22Rv1 (cell line): ENCODE results near the gene CCDC146.

Experiments used
- H3K27ac ChIP-seq: fragments of 450-650 bp; 2 replicates; pipeline ENCODE4 v1.5.1; 2017
- ZFX ChIP-seq: fragments of 450-650 bp; IDR thresholded peaks from 2 replicates; pipeline ENCODE4 v1.6.1; 2017; ENCODE audit warnings: antibody characterized with exemption, borderline replicate concordance
- TF ChIP-seq, protein P1 (sequence below): fragments of 450-650 bp; IDR thresholded peaks from 2 replicates; pipeline ENCODE4 v1.5.1; 2017; ENCODE audit warnings: mild to moderate bottlenecking

CCDC146 gene

DNA sequence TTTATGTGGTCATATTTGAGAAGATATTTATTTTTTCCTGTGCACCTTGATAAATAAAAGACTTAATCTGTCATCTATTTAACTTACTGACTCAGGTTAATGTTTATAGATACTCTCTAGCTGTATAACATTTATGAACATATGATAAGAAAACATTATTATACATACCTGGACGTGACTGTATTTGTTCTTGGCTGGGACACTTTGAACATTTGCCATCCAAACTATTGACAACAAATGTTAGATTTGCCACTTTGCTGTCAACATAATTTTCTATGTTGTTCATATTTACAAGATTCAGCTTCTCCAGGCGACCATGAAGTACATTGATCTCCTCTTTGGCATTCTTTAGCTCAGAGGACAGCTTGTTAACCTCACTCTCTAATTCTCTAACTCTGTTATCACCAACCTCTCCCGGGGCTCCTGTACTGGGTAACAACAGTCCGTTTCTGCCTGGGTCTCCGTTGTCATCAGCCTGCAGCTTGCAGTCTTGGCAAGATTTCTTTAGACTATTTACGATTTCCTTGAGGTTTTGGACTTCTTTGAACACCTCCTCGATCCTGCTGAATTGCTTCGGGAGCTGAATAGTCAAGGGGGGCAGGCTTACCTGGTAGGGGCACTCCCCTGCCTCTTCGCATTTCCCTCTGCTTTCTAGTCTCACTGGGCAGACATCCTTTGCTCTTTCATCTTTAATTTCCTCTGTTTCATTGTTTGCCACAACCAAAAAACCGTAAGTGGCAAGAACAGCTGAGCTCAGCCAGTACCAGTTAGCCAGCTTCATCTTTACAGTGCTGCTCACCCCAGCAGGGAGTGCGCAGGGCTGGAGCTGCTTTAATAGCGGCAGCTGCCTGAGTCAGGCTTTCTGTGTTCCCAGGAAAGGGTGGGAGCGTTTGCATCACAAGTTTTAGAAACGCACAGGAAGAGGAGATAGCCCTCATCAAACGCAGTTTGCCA is 76.9 kb downstream of the CCDC146 start, which contains the start of gene FGL2:
Gene FGL2 (minus strand): TSS at position 807 of the 954 bp plus-strand sequence. CDS start 26 bp downstream, at position 781.
- no peak for TF ChIP-seq ZFX
- TF ChIP-seq, protein P1, sequence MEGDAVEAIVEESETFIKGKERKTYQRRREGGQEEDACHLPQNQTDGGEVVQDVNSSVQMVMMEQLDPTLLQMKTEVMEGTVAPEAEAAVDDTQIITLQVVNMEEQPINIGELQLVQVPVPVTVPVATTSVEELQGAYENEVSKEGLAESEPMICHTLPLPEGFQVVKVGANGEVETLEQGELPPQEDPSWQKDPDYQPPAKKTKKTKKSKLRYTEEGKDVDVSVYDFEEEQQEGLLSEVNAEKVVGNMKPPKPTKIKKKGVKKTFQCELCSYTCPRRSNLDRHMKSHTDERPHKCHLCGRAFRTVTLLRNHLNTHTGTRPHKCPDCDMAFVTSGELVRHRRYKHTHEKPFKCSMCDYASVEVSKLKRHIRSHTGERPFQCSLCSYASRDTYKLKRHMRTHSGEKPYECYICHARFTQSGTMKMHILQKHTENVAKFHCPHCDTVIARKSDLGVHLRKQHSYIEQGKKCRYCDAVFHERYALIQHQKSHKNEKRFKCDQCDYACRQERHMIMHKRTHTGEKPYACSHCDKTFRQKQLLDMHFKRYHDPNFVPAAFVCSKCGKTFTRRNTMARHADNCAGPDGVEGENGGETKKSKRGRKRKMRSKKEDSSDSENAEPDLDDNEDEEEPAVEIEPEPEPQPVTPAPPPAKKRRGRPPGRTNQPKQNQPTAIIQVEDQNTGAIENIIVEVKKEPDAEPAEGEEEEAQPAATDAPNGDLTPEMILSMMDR = no peak
- H3K27ac ChIP-seq = no peak within 1 kb of the TSS

DNA sequence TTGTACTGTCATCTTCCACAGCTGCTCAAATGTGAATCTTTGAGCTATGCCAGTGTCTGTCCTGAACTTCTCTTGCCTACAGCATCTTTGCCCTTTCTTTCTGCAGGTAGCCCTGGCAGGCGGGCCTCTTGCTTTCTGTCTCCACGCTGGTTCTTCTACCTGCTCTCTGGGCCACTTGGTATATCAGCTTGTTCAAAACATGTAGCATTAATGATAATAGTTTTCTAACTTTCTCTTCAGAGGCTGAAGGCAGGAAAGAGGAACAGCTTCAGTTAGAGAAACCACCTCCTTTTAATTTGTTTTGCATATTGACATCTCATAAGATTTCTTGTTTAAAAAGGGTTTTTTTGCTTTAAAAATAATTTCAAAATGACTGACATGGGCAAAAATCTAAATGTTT is 78.1 kb downstream of the CCDC146 start:
- TF ChIP-seq, protein P1 = no peak
- H3K27ac ChIP-seq = no peak overlapping the region

DNA sequence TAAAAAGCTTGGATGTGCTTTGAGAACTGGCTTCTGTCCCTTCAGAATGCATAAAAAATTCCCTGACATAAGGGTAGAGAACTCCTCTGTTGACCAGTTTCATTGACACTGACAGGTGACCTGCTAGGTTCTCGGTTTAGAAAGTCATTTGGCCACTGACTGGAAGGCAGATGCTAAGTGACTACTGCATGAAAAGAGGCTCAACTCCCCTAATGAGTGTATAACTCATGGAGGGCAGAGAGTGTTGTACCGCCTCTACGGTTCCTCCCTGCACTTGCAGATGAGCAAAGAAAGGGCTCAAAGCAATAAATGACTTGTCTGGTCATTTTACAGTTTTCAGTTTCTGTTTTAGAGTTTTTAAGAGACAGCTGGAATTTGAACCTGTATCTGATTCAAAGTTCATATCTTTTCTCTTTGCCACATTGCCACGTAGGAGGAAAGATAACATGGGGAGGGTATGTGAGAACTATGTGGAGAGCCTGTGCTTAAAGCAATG is 80.1 kb downstream of the CCDC146 start:
- no peak overlapping the region for H3K27ac ChIP-seq

DNA sequence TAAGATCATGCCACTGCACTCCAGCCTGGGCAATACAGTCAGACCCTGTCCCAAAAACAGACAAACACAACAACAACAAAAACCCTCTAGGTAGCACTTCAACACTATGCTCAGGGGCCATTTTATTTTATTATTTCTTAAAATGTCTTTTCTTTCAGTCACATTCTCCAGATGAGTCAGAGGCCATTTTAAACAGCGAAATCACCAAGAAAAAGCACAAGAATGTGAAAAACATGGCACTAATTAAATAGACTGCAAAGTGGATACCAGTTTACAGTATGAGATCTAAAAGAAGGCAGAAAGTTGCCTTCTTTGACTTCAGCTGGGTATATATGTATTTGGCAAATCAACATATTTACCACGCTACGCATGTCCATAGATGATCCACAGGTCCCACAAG is 83.3 kb downstream of the CCDC146 start:
- H3K27ac ChIP-seq = no peak overlapping the region
- TF ChIP-seq, protein P1 = no peak
- TF ChIP-seq ZFX = no peak

More for the DNA sequence above, 80.1 kb downstream of the CCDC146 start:
- no peak for TF ChIP-seq ZFX
- TF ChIP-seq, protein P1 = no peak

DNA sequence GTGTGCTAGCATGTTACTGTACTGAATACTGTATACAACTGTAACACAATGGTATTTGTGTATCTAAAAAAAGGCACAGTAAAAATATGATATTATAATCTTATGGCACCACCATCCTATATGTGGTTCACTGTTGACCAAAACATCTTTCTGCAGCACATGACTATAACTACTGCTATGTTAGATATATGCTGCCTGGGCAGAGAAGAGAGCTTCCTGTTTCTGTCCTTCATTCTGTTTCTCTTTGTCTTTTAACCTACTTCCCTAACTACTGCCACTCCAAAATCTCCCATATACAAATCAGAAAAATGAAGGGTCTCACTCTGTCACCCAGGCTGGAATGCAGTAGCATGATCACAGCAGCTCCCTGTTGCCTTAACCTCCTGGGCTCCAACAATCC is 86.0 kb downstream of the CCDC146 start:
- TF ChIP-seq, protein P1 = no peak
- TF ChIP-seq ZFX = no peak
- H3K27ac ChIP-seq = no peak overlapping the region

DNA sequence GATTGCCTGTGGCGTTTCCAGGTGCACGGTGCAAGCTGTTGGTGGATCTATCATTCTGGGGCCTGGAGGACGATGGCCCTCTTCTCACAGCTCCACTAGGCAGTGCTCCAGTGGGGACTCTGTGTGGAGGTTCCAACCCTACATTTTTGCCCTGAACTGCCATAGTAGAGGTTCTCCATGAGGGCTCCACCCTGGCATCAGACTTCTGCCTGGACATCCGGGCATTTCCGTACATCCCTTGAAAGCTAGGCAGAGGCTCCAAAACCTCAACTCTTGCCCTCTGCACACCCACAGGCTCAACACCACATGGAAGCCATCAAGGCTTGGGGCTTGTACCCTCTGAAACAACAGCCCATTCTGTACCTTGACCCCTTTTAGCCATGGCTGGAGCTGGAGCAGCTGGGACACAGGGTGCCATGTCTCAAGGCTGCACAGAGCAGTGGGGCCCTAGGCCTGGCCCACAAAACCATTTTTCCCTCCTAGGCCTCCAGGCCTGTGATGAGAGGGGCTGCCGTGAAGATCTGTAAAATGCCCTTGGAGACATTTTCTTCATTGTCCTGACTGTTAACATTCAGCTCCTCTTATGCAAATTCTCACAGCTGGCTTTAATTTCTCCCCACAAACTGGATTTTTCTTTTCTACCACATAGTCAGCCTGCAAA is 87.2 kb downstream of the CCDC146 start:
- H3K27ac ChIP-seq = no peak overlapping the region
- TF ChIP-seq, protein P1 = no peak
- TF ChIP-seq ZFX = no peak
